ENCODE measurements around the gene CPXM2. TPM values are rescaled to one million over a fixed set of nuclear protein-coding genes. Genes with fewer than 3 reads are reported as not detected.

Gene CPXM2
- total RNA-seq, 1 donor from 2014 or later: 9.7 TPM

GRCh38 chr10:123859653-123860050 lies 32.0 kb downstream of the CPXM2 start:
- DNase-seq (no peak), ATAC-seq (no peak)
- intact Hi-C loops (cut with DNase I): no loop called here

GRCh38 chr10:123858907-123859652 lies 32.5 kb downstream of the CPXM2 start:
- H3K9me3 ChIP-seq: no peaks in the 10 kb centered on the region
- H3K36me3 ChIP-seq: no peaks in the 10 kb centered on the region
- no peak for TF ChIP-seq CTCF (IDR thresholded peaks at IDR 0.05)
- DNase-seq: no peak
- no peak overlapping the region for H3K4me3 ChIP-seq
- H3K4me1 ChIP-seq: no peaks in the 10 kb centered on the region
- H3K27me3 ChIP-seq: no peaks in the 10 kb centered on the region
- H3K27ac ChIP-seq: no peak overlapping the region
- intact Hi-C loops (cut with DNase I): no loop called here
- no peak for ATAC-seq

More at GRCh38 chr10:123859653-123860050, 32.0 kb downstream of the CPXM2 start:
- H3K27me3 ChIP-seq: no peaks in the 10 kb centered on the region
- no peak overlapping the region for H3K4me3 ChIP-seq
- H3K27ac ChIP-seq: no peak overlapping the region
- TF ChIP-seq CTCF (IDR thresholded peaks at IDR 0.05): no peak
- no peaks in the 10 kb centered on the region for H3K9me3 ChIP-seq
- no peaks in the 10 kb centered on the region for H3K4me1 ChIP-seq
- H3K36me3 ChIP-seq: no peaks in the 10 kb centered on the region

- Histone ChIP-seq H3K9me3 (no peaks in the 10 kb centered on the region), H3K4me3 (no peak overlapping the region), H3K27me3 (no peaks in the 10 kb centered on the region), H3K27ac (no peak overlapping the region), H3K36me3 (no peaks in the 10 kb centered on the region), H3K4me1 (no peaks in the 10 kb centered on the region)
- intact Hi-C loops (cut with DNase I): no loop called here
- ATAC-seq (no peak), DNase-seq (no peak)
- no peak for TF ChIP-seq CTCF (IDR thresholded peaks at IDR 0.05)
Measured at GRCh38 chr10:123858077-123858681, 33.4 kb downstream of the CPXM2 start.

- Histone ChIP-seq H3K4me3 (no peak overlapping the region), H3K9me3 (no peaks in the 10 kb centered on the region), H3K36me3 (no peaks in the 10 kb centered on the region), H3K27me3 (no peaks in the 10 kb centered on the region), H3K4me1 (no peaks in the 10 kb centered on the region), H3K27ac (no peak overlapping the region)
- peak; percentile 35 for ATAC-seq
- DNase-seq: no peak
- intact Hi-C loops (cut with DNase I): no loop called here
- no peak for TF ChIP-seq CTCF (IDR thresholded peaks at IDR 0.05)
Measured at GRCh38 chr10:123857616-123858015, 34.0 kb downstream of the CPXM2 start.

- TF ChIP-seq CTCF (IDR thresholded peaks at IDR 0.05): no peak
- intact Hi-C loops (cut with DNase I): no loop called here
- Histone ChIP-seq H3K27ac (no peak overlapping the region), H3K4me3 (no peak overlapping the region), H3K9me3 (no peaks in the 10 kb centered on the region), H3K4me1 (no peaks in the 10 kb centered on the region), H3K27me3 (no peaks in the 10 kb centered on the region), H3K36me3 (no peaks in the 10 kb centered on the region)
- DNase-seq (no peak), ATAC-seq (no peak)
Measured at GRCh38 chr10:123855008-123855684, 36.5 kb downstream of the CPXM2 start.

Data from upper lobe of right lung (tissue), 1 donor.